DND-41 (cell line): ENCODE results near the gene PSMA4.
A peak's percentile ranks its signal among the peaks of the same experiment; 100 is the strongest.
"Not testable (repeated sequence)": the region's sequence is repeated elsewhere in the genome, so short reads cannot be mapped to it uniquely, and the experiment has no call there.

Experiments used
- ATAC-seq: fragments of 200-7000 bp; cut with Tn5 transposase; 3 replicates; pipeline ENCODE4 v1.9.1; 2021; ENCODE audit warnings: low read depth; ENCODE audit not compliant: insufficient read depth
- DNase-seq: peaks from one replicate; pipeline ENCODE4 v3.0.0-alpha.2; 2020
- H2AFZ ChIP-seq: 2 replicates; pipeline ENCODE4 v1.6.0; 2012; ENCODE audit warnings: low read depth, low read length
- H3K27ac ChIP-seq: 2 replicates; pipeline ENCODE4 v1.5.1; 2012; ENCODE audit warnings: low read length, inconsistent platforms
- H3K27me3 ChIP-seq: fragments of 200-600 bp; sonication (generic); 2 replicates; pipeline ENCODE4 v1.6.0; 2012; ENCODE audit warnings: low read length, mild to moderate bottlenecking, inconsistent platforms; ENCODE audit not compliant: insufficient read depth, poor library complexity
- H3K36me3 ChIP-seq: 2 replicates; pipeline ENCODE4 v1.5.1; 2012; ENCODE audit warnings: low read length, inconsistent platforms; ENCODE audit not compliant: insufficient read depth
- H3K4me1 ChIP-seq: 2 replicates; pipeline ENCODE4 v1.5.1; 2012; ENCODE audit warnings: mild to moderate bottlenecking, low read length; ENCODE audit not compliant: insufficient read depth
- H3K4me2 ChIP-seq: 2 replicates; pipeline ENCODE4 v1.6.0; 2012; ENCODE audit warnings: mild to moderate bottlenecking, moderate library complexity, low read length, inconsistent platforms; ENCODE audit not compliant: insufficient read depth
- H3K4me3 ChIP-seq, 2 experiments: fragments of 200-600 bp in 1 of 2; shearing (Covaris generic) in 1 of 2; 2 replicates each; pipeline ENCODE4 v1.5.1; 2012 to 2016; ENCODE audit warnings: inconsistent platforms in 2 of 2, low read length in 2 of 2, mild to moderate bottlenecking in 2 of 2, low read depth in 1 of 2, moderate library complexity in 1 of 2
- H3K79me2 ChIP-seq: 2 replicates; pipeline ENCODE4 v1.6.0; 2012; ENCODE audit warnings: low read length, inconsistent platforms; ENCODE audit not compliant: insufficient read depth
- H3K9ac ChIP-seq: 2 replicates; pipeline ENCODE4 v1.6.0; 2012; ENCODE audit warnings: low read depth, mild to moderate bottlenecking, inconsistent platforms, low read length, moderate library complexity
- H3K9me3 ChIP-seq: 2 replicates; pipeline ENCODE4 v1.5.1; 2012; ENCODE audit warnings: low read length, moderate library complexity, mild to moderate bottlenecking, inconsistent platforms; ENCODE audit not compliant: insufficient read depth, severe bottlenecking
- H4K20me1 ChIP-seq: 2 replicates; pipeline ENCODE4 v1.6.0; 2012; ENCODE audit warnings: low read length; ENCODE audit not compliant: insufficient read depth
- CTCF ChIP-seq: IDR thresholded peaks from 2 replicates; pipeline ENCODE4 v1.5.1; 2012; ENCODE audit warnings: borderline replicate concordance, low read length, moderate library complexity, mild to moderate bottlenecking; ENCODE audit not compliant: poor library complexity, severe bottlenecking; ENCODE audit errors: extremely low read depth
- EZH2 ChIP-seq: IDR thresholded peaks from 3 replicates; pipeline ENCODE4 v1.6.1; 2012; ENCODE audit warnings: borderline replicate concordance, low read depth, mild to moderate bottlenecking, moderate library complexity, low read length, inconsistent platforms; ENCODE audit not compliant: severe bottlenecking

The PSMA4 gene

GRCh38 chr15:78550194-78550593 is 9.9 kb downstream of the PSMA4 start:
- no peak overlapping the region for H3K27ac ChIP-seq
- no peak overlapping the region for H2AFZ ChIP-seq
- no peak for TF ChIP-seq EZH2
- TF ChIP-seq CTCF = no peak
- ATAC-seq (no peak), DNase-seq (no peak)
- H3K4me3 ChIP-seq = no peak overlapping the region
- H3K4me2 ChIP-seq = no peak overlapping the region
- no peak overlapping the region for H3K9ac ChIP-seq
- H3K79me2 ChIP-seq = no peaks in the 10 kb centered on the region
- H3K4me1 ChIP-seq = no peaks in the 10 kb centered on the region
- no peaks in the 10 kb centered on the region for H3K27me3 ChIP-seq
- peaks cover 6% of the 10 kb centered on the region; the same call in 1 of the 2 replicates for H4K20me1 ChIP-seq
- no peaks in the 10 kb centered on the region for H3K9me3 ChIP-seq
- peaks cover 55% of the 10 kb centered on the region for H3K36me3 ChIP-seq

- 0 out of 2 replicates have a peak, but pooled peaks cover 6% of the 10 kb centered on the region for H4K20me1 ChIP-seq
- ATAC-seq = no peak
- DNase-seq = no peak
- no peaks in the 10 kb centered on the region for H3K79me2 ChIP-seq
- no peaks in the 10 kb centered on the region for H3K4me1 ChIP-seq
- no peaks in the 10 kb centered on the region for H3K9me3 ChIP-seq
- H2AFZ ChIP-seq = no peak overlapping the region
- no peak overlapping the region for H3K9ac ChIP-seq
- H3K36me3 ChIP-seq = peaks cover 48% of the 10 kb centered on the region
- no peaks in the 10 kb centered on the region for H3K27me3 ChIP-seq
- no peak overlapping the region for H3K27ac ChIP-seq
- TF ChIP-seq EZH2 (no peak), CTCF (no peak)
- H3K4me3 ChIP-seq = no peak overlapping the region
- no peak overlapping the region for H3K4me2 ChIP-seq
Measured at GRCh38 chr15:78550815-78551214, 10.6 kb downstream of the PSMA4 start.

- H3K9me3 ChIP-seq = no peaks in the 10 kb centered on the region
- no peak for TF ChIP-seq CTCF
- no peak overlapping the region for H3K4me3 ChIP-seq
- no peaks in the 10 kb centered on the region for H3K4me1 ChIP-seq
- H3K27me3 ChIP-seq = no peaks in the 10 kb centered on the region
- DNase-seq = no peak
- no peak overlapping the region for H3K9ac ChIP-seq
- peaks cover 39% of the 10 kb centered on the region for H3K36me3 ChIP-seq
- 0 out of 2 replicates have a peak, but pooled peaks cover 6% of the 10 kb centered on the region for H4K20me1 ChIP-seq
- H3K27ac ChIP-seq = no peak overlapping the region
- no peak overlapping the region for H2AFZ ChIP-seq
- ATAC-seq = no peak
- H3K4me2 ChIP-seq = no peak overlapping the region
- H3K79me2 ChIP-seq = no peaks in the 10 kb centered on the region
Measured at GRCh38 chr15:78551902-78552301, 11.7 kb downstream of the PSMA4 start.

- Histone ChIP-seq H3K27me3 (no peaks in the 10 kb centered on the region), H4K20me1 (0 out of 2 replicates have a peak, but pooled peaks cover 6% of the 10 kb centered on the region), H3K9me3 (no peaks in the 10 kb centered on the region), H3K4me1 (no peaks in the 10 kb centered on the region), H3K36me3 (peaks cover 32% of the 10 kb centered on the region), H3K4me3 (no peak overlapping the region), H2AFZ (no peak overlapping the region), H3K9ac (no peak overlapping the region), H3K79me2 (no peaks in the 10 kb centered on the region), H3K27ac (no peak overlapping the region), H3K4me2 (no peak overlapping the region)
- TF ChIP-seq CTCF (no peak), EZH2 (no peak)
- peak; percentile 29; the same call in 2 of the 3 replicates for ATAC-seq
- no peak for DNase-seq
Measured at GRCh38 chr15:78552597-78552996, 12.4 kb downstream of the PSMA4 start.

- H3K27ac ChIP-seq, DNase-seq, H3K9ac ChIP-seq, H3K4me2 ChIP-seq, ATAC-seq, H3K9me3 ChIP-seq, H3K36me3 ChIP-seq, H2AFZ ChIP-seq, H4K20me1 ChIP-seq, H3K79me2 ChIP-seq, H3K4me3 ChIP-seq, H3K27me3 ChIP-seq, H3K4me1 ChIP-seq: not testable (repeated sequence)
Measured at GRCh38 chr15:78560201-78560600, 20.0 kb downstream of the PSMA4 start.
